WTC11 (cell line): ENCODE measurements around the gene GATA1. TPM values are rescaled to one million over a fixed set of nuclear protein-coding genes. Genes with fewer than 3 reads are reported as not detected.

Experiments
- ATAC-seq: fragments of 200-7000 bp; cut with Tn5 transposase; 2 replicates; pipeline ENCODE4 v1.10.0; 2021; ENCODE audit warnings: mild to moderate bottlenecking, moderate library complexity
- CTCF ChIA-PET: fragments of 300-600 bp; sonication (Branson Sonifier 250); formaldehyde crosslinking; loops from one replicate; lab custom pipeline; 2021; ENCODE audit warnings: antibody characterized with exemption; lab: Charles Lee
- POLR2A ChIA-PET: fragments of 350-600 bp; sonication (Branson Sonifier 250); formaldehyde crosslinking; loops from one replicate; lab custom pipeline; 2021; ENCODE audit warnings: antibody characterized with exemption; lab: Charles Lee
- DNase-seq: peaks from one replicate; pipeline ENCODE4 v3.0.0; 2021; ENCODE audit warnings: low spot score
- H3K27ac Mint-ChIP-seq: 2 replicates; pipeline ENCODE4 v1.8.0; 2021; ENCODE audit warnings: mixed read lengths
- H3K27me3 Mint-ChIP-seq: 2 replicates; pipeline ENCODE4 v1.8.0; 2021; ENCODE audit warnings: low read depth, mild to moderate bottlenecking, moderate library complexity, mixed read lengths
- H3K36me3 Mint-ChIP-seq: 2 replicates; pipeline ENCODE4 v1.8.0; 2021; ENCODE audit warnings: mixed read lengths
- H3K4me1 Mint-ChIP-seq: 2 replicates; pipeline ENCODE4 v1.8.0; 2022; ENCODE audit warnings: mixed read lengths
- H3K4me3 Mint-ChIP-seq: 2 replicates; pipeline ENCODE4 v1.8.0; 2021; ENCODE audit warnings: mild to moderate bottlenecking, moderate library complexity, mixed read lengths
- H3K9me3 Mint-ChIP-seq: 2 replicates; pipeline ENCODE4 v1.8.0; 2021; ENCODE audit warnings: mixed read lengths
- CDX4 ChIP-seq: fragments of 250-450 bp; sonication (Bioruptor Pico); IDR thresholded peaks from 2 replicates; pipeline ENCODE4 v1.9.0; 2021; ENCODE audit warnings: moderate library complexity, mild to moderate bottlenecking, inconsistent platforms, borderline replicate concordance
- E2F4 ChIP-seq: sonication (generic); formaldehyde crosslinking; IDR thresholded peaks from 2 replicates; pipeline ENCODE4 v1.8.1; 2022; ENCODE audit warnings: low read depth, mild to moderate bottlenecking, moderate library complexity, missing genetic modification reagents, borderline replicate concordance
- EMX1 ChIP-seq: fragments of 250-450 bp; sonication (Bioruptor Pico); IDR thresholded peaks from 2 replicates; pipeline ENCODE4 v1.8.0; 2021; ENCODE audit warnings: mild to moderate bottlenecking
- ERG ChIP-seq: fragments of 250-450 bp; sonication (Bioruptor Pico); IDR thresholded peaks from 2 replicates; pipeline ENCODE4 v1.8.0; 2021; ENCODE audit warnings: mild to moderate bottlenecking
- ETV6 ChIP-seq: sonication (generic); formaldehyde crosslinking; IDR thresholded peaks from 2 replicates; pipeline ENCODE4 v1.8.1; 2022; ENCODE audit warnings: mild to moderate bottlenecking, missing genetic modification reagents
- GTF2I ChIP-seq: fragments of 250-450 bp; sonication (Bioruptor Pico); conservative IDR thresholded peaks from 2 replicates; pipeline ENCODE4 v1.4.0; 2021; ENCODE audit warnings: mild to moderate bottlenecking
- IRF1 ChIP-seq: sonication (generic); formaldehyde crosslinking; IDR thresholded peaks from 2 replicates; pipeline ENCODE4 v1.8.0; 2023; ENCODE audit warnings: missing genetic modification reagents
- JAZF1 ChIP-seq: fragments of 250-450 bp; sonication (Bioruptor Pico); IDR thresholded peaks from 2 replicates; pipeline ENCODE4 v1.9.0; 2021; ENCODE audit warnings: moderate library complexity, mild to moderate bottlenecking, inconsistent platforms
- MYBL2 ChIP-seq: sonication (generic); formaldehyde crosslinking; IDR thresholded peaks from 2 replicates; pipeline ENCODE4 v1.8.1; 2023; ENCODE audit warnings: mild to moderate bottlenecking, moderate library complexity, missing genetic modification reagents
- NFATC4 ChIP-seq: fragments of 250-450 bp; sonication (Bioruptor Pico); IDR thresholded peaks from 2 replicates; pipeline ENCODE4 v1.9.0; 2021; ENCODE audit warnings: mild to moderate bottlenecking
- PRDM15 ChIP-seq: sonication (generic); formaldehyde crosslinking; IDR thresholded peaks from 2 replicates; pipeline ENCODE4 v1.8.0; 2022; ENCODE audit warnings: missing genetic modification reagents
- SMAD4 ChIP-seq: sonication (generic); formaldehyde crosslinking; IDR thresholded peaks from 2 replicates; pipeline ENCODE4 v1.8.0; 2022; ENCODE audit warnings: mild to moderate bottlenecking, missing genetic modification reagents
- SOX15 ChIP-seq: fragments of 250-450 bp; sonication (Bioruptor Pico); IDR thresholded peaks from 2 replicates; pipeline ENCODE4 v1.9.0; 2021; ENCODE audit warnings: mild to moderate bottlenecking
- TCF7 ChIP-seq: sonication (generic); formaldehyde crosslinking; IDR thresholded peaks from 2 replicates; pipeline ENCODE4 v1.8.0; 2022; ENCODE audit warnings: mild to moderate bottlenecking, low read depth, missing genetic modification reagents, moderate library complexity
- USF2 ChIP-seq: sonication (generic); formaldehyde crosslinking; IDR thresholded peaks from 2 replicates; pipeline ENCODE4 v1.8.1; 2023; ENCODE audit warnings: mild to moderate bottlenecking, missing genetic modification reagents, moderate library complexity
- ZNF532 ChIP-seq: fragments of 250-450 bp; sonication (Bioruptor Pico); IDR thresholded peaks from 2 replicates; pipeline ENCODE4 v1.9.0; 2021; ENCODE audit warnings: mild to moderate bottlenecking, borderline replicate concordance
- total RNA-seq: library from RNA; stranded (reverse); gene quantifications from 3 replicates; pipeline ENCODE4 v1.2.3, GENCODE V29; 2021

GATA1 gene
- total RNA-seq, 1 experiment from 2014 or later, result 0.26 TPM

GRCh38 chrX:48834383-48834709 lies 48.0 kb downstream of the GATA1 start (continued):
- TF ChIP-seq PRDM15 (CRISPR knock-in tag) (no peak), CDX4 (CRISPR knock-in tag) (no peak), E2F4 (no peak), MYBL2 (CRISPR knock-in tag) (no peak)

- TF ChIP-seq SOX15 (CRISPR knock-in tag) (no peak), USF2 (CRISPR knock-in tag) (no peak), IRF1 (no peak), ETV6 (CRISPR knock-in tag) (no peak), JAZF1 (CRISPR knock-in tag) (no peak), SMAD4 (CRISPR knock-in tag) (no peak), ZNF532 (CRISPR knock-in tag) (no peak), GTF2I (CRISPR knock-in tag) (no peak), TCF7 (CRISPR knock-in tag) (no peak), ERG (no peak), NFATC4 (no peak), EMX1 (no peak)
- DNase-seq (peak; percentile 30), ATAC-seq (peak; percentile 42; the same call in 1 of the 2 replicates)
- ChIA-PET POLR2A (no interaction called here), CTCF (interaction anchor here (0.9 to 1.2 kb wide), 2 partner anchors 56 to 187 kb away, joined by 3 read pairs; no protein-coding TSS in a partner anchor)
- Mint-ChIP-seq H3K27ac (no peak within 1 kb of the TSS), H3K4me3 (peak within 1 kb of the TSS; percentile 79), H3K27me3 (peaks cover 54% of the 10 kb centered on the region), H3K4me1 (peaks cover 9% of the 10 kb centered on the region), H3K36me3 (no peaks in the 10 kb centered on the region), H3K9me3 (no peaks in the 10 kb centered on the region)
Observed at GRCh38 chrX:48835524-48836329, 49.3 kb downstream of the GATA1 start, which contains the start of gene PCSK1N. Gene PCSK1N (minus strand): TSS chrX:48835610. CDS start chrX:48835532, 78 bp downstream.
